Fibroblast of villous mesenchyme (primary cell): ENCODE results near the gene ARHGEF4. TPM values are rescaled to one million over a fixed set of nuclear protein-coding genes. Genes with fewer than 3 reads are reported as not detected.

Experiments
- DNase-seq: peaks from one replicate; pipeline ENCODE4 v3.0.0-alpha.2; 2010; ENCODE audit warnings: low read depth
- H3K4me3 ChIP-seq: 2 replicates; pipeline ENCODE4 v1.5.1; 2011; ENCODE audit warnings: low read depth, mild to moderate bottlenecking, low read length
- CTCF ChIP-seq: IDR thresholded peaks from 2 replicates; pipeline ENCODE4 v1.5.1; 2012; ENCODE audit warnings: low read depth, mild to moderate bottlenecking, low read length; ENCODE audit not compliant: insufficient read depth
- total RNA-seq: library from RNA; depleted of rRNA; stranded (reverse); fragments of >200 nt; gene quantifications from 2 replicates; pipeline ENCODE4 v1.2.3, GENCODE V29; 2012

The ARHGEF4 gene
- total RNA-seq, 1 donor: 0.86 TPM

DNA sequence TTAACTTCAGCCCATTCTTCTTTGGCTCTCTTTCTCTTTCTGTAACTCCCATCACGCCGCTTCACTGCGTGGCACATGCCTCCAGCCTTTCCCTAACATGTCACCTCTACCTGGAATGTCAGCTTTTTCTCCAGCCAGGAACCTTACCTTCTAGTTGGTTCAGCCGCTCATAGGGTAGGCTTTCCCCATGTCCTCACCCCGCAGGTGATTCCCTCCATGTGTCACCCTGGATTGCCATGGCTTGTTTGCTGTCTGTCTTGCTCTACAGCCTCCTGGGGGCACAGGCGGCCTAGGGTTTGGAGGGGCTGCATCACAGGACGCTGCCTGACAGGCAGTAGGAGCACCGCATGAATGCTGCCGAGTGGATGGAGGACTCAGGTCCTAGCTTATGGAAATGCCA, 39.2 kb downstream of the ARHGEF4 start:
- no peak overlapping the region for H3K4me3 ChIP-seq
- no peak for DNase-seq
- no peak for TF ChIP-seq CTCF

- no peak for TF ChIP-seq CTCF
- H3K4me3 ChIP-seq: no peak overlapping the region
- no peak for DNase-seq
Observed at GRCh38 chr2:130877258-130877657, 40.5 kb downstream of the ARHGEF4 start.

GRCh38 chr2:130878316-130878715, 41.6 kb downstream of the ARHGEF4 start:
- DNase-seq: no peak
- TF ChIP-seq CTCF: no peak
- H3K4me3 ChIP-seq: no peak overlapping the region

DNA sequence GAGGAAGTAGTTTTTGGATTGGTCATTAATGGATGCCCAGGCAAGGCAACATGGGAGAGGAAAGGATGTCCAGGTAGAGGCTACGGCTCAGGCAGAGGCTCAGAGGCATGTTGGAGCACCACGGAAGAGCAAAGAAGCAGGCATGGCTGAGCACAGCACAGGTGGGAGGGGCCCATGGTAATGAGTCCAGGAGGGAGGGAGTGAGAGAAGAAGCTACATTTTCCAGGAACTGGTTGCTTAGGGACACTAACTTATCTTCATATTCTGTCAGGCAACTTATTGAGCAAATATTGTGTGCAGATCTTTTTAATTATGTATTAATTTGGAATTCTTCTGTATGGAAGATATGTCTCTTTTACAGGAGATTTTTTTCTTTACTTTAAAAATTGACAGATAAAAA, 42.2 kb downstream of the ARHGEF4 start:
- TF ChIP-seq CTCF: no peak

DNA sequence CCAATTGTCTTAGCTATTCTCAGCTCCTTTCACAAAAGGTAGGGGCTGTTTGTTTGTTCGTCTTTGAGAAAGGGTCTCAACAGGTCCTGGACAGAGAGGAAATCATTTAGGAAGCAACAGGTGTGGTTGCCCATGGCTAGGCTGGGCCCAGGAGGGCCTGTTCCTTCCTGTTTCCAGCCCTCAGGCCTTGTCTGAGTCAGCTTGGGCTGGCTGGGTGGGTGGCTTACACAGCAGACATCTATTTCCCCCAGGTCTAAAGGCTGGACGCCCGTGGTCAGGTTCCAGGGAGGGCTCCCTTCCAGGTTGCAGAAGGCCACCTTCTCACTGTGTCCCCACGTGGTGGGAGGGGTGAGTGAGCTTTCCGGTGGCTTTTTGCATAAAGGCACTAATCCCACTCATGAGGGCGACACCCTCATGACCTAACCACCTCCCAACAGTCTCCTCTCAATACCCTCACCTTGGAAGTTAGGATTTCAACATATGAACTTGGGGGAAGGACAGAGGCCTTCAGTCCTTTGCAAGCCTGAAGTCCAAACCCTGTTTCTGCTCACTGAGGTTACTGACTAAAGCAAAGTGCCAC, 45.5 kb downstream of the ARHGEF4 start:
- no peak for TF ChIP-seq CTCF
- no peak for DNase-seq
- H3K4me3 ChIP-seq: no peak overlapping the region

More for the DNA sequence above, 42.2 kb downstream of the ARHGEF4 start:
- H3K4me3 ChIP-seq: no peak overlapping the region
- DNase-seq: no peak

- DNase-seq: no peak
- H3K4me3 ChIP-seq: no peak overlapping the region
- no peak for TF ChIP-seq CTCF
Observed at GRCh38 chr2:130882991-130883390, 46.3 kb downstream of the ARHGEF4 start.

DNA sequence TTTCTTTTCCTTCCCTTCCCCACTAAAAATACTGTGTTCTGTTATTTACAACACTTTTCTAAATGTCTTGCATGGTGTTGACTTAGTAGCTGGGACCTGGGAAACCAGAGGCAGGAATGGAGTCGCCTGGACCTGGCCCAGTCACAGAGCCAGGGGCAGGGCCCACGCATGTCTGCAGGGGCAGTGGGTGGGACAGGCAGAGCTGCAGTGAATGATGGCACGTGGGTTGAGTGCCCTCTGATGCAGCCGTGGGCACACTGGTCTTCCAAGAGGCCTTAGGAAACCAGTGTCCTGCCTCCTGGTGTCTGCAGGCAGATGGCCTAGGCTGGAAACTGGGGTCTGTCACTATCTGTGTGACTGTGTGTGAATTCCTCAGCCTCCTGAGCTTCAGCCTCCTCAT, 46.8 kb downstream of the ARHGEF4 start:
- no peak for DNase-seq
- H3K4me3 ChIP-seq: no peak overlapping the region
- no peak for TF ChIP-seq CTCF
